ENCODE measurements around the gene ROGDI. TPM values are rescaled to one million over a fixed set of nuclear protein-coding genes. Genes with fewer than 3 reads are reported as not detected.

The ROGDI gene
- total and polyA plus RNA-seq, 2 of the 13 experiments (the other 11 are each of a cell fraction or from before 2014, with no cell fraction given) = 19.2 to 42.1 TPM

- no peak for TF ChIP-seq HNF1B (CRISPR knock-in tag; IDR thresholded peaks at IDR 0.05)
- TF ChIP-seq FOXJ3 (CRISPR knock-in tag; IDR thresholded peaks at IDR 0.05; ENCODE audit: borderline replicate concordance) = 0 out of 2 replicates have a peak, but pooled peaks have one; percentile 13
- no peak for TF ChIP-seq FUBP1 (CRISPR knock-in tag; IDR thresholded peaks at IDR 0.05; ENCODE audit: borderline replicate concordance)
- no peak for TF ChIP-seq NONO (IDR thresholded peaks at IDR 0.05)
- TF ChIP-seq NONO (CRISPR knock-in tag; conservative IDR thresholded peaks at IDR 0.05) = 0 out of 2 replicates have a peak, but pooled peaks have one; percentile 54
- no peak for TF ChIP-seq DNMT1 (CRISPR knock-in tag; IDR thresholded peaks at IDR 0.05)
- TF ChIP-seq ZNF607 (CRISPR knock-in tag; IDR thresholded peaks at IDR 0.05; ENCODE audit: borderline replicate concordance) = peak; percentile 67
- peak; percentile 19; the same call in 1 of the 2 replicates for TF ChIP-seq ZNF768 (CRISPR knock-in tag; IDR thresholded peaks at IDR 0.05)
- no peak for TF ChIP-seq NR2F2 (IDR thresholded peaks at IDR 0.05; ENCODE audit: borderline replicate concordance, low read depth)
- TF ChIP-seq PLSCR1 (CRISPR knock-in tag; IDR thresholded peaks at IDR 0.05; ENCODE audit: borderline replicate concordance) = no peak
- TF ChIP-seq ZNF20 (CRISPR knock-in tag; IDR thresholded peaks at IDR 0.05) = no peak
- no peak for TF ChIP-seq TEAD2 (CRISPR knock-in tag; IDR thresholded peaks at IDR 0.05)
- no peak for TF ChIP-seq IKZF5 (CRISPR knock-in tag; IDR thresholded peaks at IDR 0.05)
- no peak; the same call in 1 of the 2 replicates for TF ChIP-seq ZNF546 (CRISPR knock-in tag; conservative IDR thresholded peaks at IDR 0.05)
- no peak; the same call in 1 of the 2 replicates for TF ChIP-seq SUZ12 (IDR thresholded peaks at IDR 0.05; ENCODE audit: low read depth, low read length)
- no peak for TF ChIP-seq GLMP (CRISPR knock-in tag; IDR thresholded peaks at IDR 0.05; ENCODE audit: borderline replicate concordance)
- no peak for TF ChIP-seq HIC2 (CRISPR knock-in tag; IDR thresholded peaks at IDR 0.05; ENCODE audit: low read depth)
- TF ChIP-seq NCOA2 (CRISPR knock-in tag; IDR thresholded peaks at IDR 0.05) = no peak
- no peak for TF ChIP-seq MZF1 (CRISPR knock-in tag; IDR thresholded peaks at IDR 0.05; ENCODE audit: borderline replicate concordance)
- TF ChIP-seq CHCHD3 (CRISPR knock-in tag; IDR thresholded peaks at IDR 0.05) = peak; percentile 72; the same call in 1 of the 2 replicates
Measured at GRCh38 chr16:4846901-4847773, 44.7 kb upstream of the ROGDI start, which contains the start of the genes GLYR1 and UBN1 (continued).
